BE2C (cell line): Measurements from ENCODE around the gene CPLX1.
"Not testable (repeated sequence)": the region's sequence is repeated elsewhere in the genome, so short reads cannot be mapped to it uniquely, and the experiment has no call there.

Experiments
- DNase-seq: peaks from one replicate; pipeline ENCODE4 v3.0.0-alpha.2; 2020
- H3K27me3 ChIP-seq: fragments of 250-450 bp; sonication (Bioruptor Pico); 2 replicates; pipeline ENCODE4 v1.5.1; 2020; ENCODE audit warnings: mild to moderate bottlenecking
- H3K36me3 ChIP-seq: fragments of 250-450 bp; sonication (Bioruptor Pico); 2 replicates; pipeline ENCODE4 v1.5.1; 2020; ENCODE audit warnings: mild to moderate bottlenecking
- H3K4me1 ChIP-seq: fragments of 250-450 bp; sonication (Bioruptor Pico); 2 replicates; pipeline ENCODE4 v1.5.1; 2020
- H3K4me3 ChIP-seq: 2 replicates; pipeline ENCODE4 v1.5.1; 2011; ENCODE audit warnings: low read depth, low read length
- H3K9me3 ChIP-seq: fragments of 250-450 bp; sonication (Bioruptor Pico); 2 replicates; pipeline ENCODE4 v1.5.1; 2020
- CTCF ChIP-seq: IDR thresholded peaks from 2 replicates; pipeline ENCODE4 v1.5.1; 2012; ENCODE audit warnings: mild to moderate bottlenecking, low read depth, low read length

The CPLX1 gene

DNA sequence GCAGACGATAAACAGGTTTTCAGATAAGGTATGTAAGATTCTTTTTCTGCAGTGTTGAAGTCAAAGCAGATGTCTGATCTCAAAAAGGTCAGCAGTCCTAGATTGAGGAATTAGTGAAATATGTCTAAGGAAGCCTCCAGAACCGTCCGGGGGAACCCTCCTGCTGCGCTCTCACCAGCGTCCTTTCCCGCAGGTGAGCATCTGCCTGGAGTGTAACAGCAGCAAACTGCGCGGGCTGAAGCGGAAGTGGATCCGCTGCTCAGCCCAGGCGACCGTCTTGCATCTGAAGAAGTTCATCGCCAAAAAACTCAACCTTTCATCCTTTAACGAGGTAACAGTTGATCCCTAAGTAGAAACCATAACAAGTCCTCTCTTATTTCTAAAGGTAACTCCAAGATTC, 64.8 kb downstream of the CPLX1 start:
- Histone ChIP-seq H3K27me3 (no peaks in the 10 kb centered on the region), H3K36me3 (peaks cover 65% of the 10 kb centered on the region), H3K9me3 (peaks cover 5% of the 10 kb centered on the region; the same call in 1 of the 2 replicates), H3K4me1 (no peaks in the 10 kb centered on the region), H3K4me3 (no peak overlapping the region)
- TF ChIP-seq CTCF, result no peak
- DNase-seq, result no peak

- Histone ChIP-seq H3K36me3 (peaks cover 60% of the 10 kb centered on the region), H3K27me3 (no peaks in the 10 kb centered on the region), H3K4me3 (no peak overlapping the region), H3K9me3 (peaks cover 5% of the 10 kb centered on the region; the same call in 1 of the 2 replicates), H3K4me1 (no peaks in the 10 kb centered on the region)
- no peak for DNase-seq
- TF ChIP-seq CTCF, result no peak
These were observed 65.3 kb downstream of the CPLX1 start for GRCh38 chr4:760616-761015.

DNA sequence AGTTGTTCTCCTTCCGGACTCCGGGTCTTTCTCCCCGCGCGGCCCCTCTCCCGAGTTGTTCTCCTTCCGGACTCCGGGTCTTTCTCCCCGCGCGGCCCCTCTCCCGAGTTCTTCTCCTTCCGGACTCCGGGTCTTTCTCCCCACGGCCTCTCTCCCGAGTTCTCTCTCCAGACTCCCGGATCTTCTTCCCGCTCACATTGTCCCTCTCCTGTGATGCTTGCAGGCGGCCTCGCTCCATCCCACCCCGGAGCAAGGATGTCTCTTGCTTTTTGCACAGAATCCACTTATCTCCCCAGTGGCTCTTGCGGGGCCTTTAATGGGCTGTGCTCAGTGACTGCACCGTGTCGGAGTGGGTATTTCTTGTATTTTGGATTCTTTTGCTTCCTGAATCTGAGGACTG, 66.1 kb downstream of the CPLX1 start:
- not testable (repeated sequence) for H3K4me1 ChIP-seq, H3K4me3 ChIP-seq, DNase-seq, H3K27me3 ChIP-seq, H3K9me3 ChIP-seq
- peaks cover 56% of the 10 kb centered on the region for H3K36me3 ChIP-seq

GRCh38 chr4:757111-757510, 68.8 kb downstream of the CPLX1 start:
- Histone ChIP-seq H3K9me3 (no peaks in the 10 kb centered on the region), H3K4me1 (0 out of 2 replicates have a peak, but pooled peaks cover under 1% of the 10 kb centered on the region), H3K27me3 (no peaks in the 10 kb centered on the region), H3K36me3 (peaks cover 44% of the 10 kb centered on the region), H3K4me3 (no peak overlapping the region)
- TF ChIP-seq CTCF, result no peak
- no peak for DNase-seq

GRCh38 chr4:754221-755120, 71.5 kb downstream of the CPLX1 start:
- Histone ChIP-seq H3K9me3 (no peaks in the 10 kb centered on the region), H3K4me3 (no peak overlapping the region), H3K27me3 (no peaks in the 10 kb centered on the region), H3K36me3 (peaks cover 30% of the 10 kb centered on the region), H3K4me1 (peaks cover 7% of the 10 kb centered on the region; the same call in 1 of the 2 replicates)
- no peak for TF ChIP-seq CTCF
- DNase-seq, result no peak

GRCh38 chr4:753186-753585, 72.7 kb downstream of the CPLX1 start:
- H3K9me3 ChIP-seq, H3K4me3 ChIP-seq, H3K4me1 ChIP-seq, DNase-seq, H3K27me3 ChIP-seq: not testable (repeated sequence)
- H3K36me3 ChIP-seq, result peaks cover 36% of the 10 kb centered on the region

DNA sequence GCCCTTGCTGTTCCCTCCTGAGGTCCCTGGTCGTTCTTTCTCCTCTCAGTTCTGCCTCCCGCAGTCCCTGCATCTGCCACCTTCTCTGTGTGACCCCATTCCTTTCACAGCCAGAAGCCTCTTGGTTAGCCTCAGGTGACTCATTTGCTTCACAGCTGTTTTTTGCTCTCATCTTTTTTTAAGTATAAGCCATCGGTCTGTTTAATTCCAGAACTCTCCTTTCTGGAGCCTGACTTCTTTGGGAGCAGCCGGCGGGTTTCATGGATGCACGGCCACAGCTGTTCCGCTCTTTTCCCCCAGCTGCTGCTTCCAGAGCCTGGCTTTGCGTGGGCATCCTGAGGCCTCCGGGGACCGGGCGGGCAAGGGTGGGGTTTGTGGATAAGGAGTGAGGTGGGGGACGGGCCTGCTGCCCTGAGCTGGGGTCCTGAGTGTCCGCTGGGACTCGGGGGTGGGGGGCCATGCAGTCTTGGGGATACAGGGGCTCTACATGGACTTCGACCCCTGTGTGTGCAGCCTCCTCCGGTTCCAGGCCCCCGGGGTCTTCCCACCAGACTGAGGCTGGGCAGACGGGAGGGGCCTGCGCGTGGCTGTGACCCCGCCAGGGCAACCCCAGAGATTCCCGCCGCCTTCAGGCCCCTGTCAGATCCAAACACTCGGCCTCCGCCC, 73.6 kb downstream of the CPLX1 start:
- H3K9me3 ChIP-seq, result no peaks in the 10 kb centered on the region
- H3K36me3 ChIP-seq, result peaks cover 40% of the 10 kb centered on the region
- no peaks in the 10 kb centered on the region for H3K27me3 ChIP-seq
- peaks cover 7% of the 10 kb centered on the region; the same call in 1 of the 2 replicates for H3K4me1 ChIP-seq
- H3K4me3 ChIP-seq, result no peak overlapping the region
- TF ChIP-seq CTCF, result no peak
- DNase-seq, result no peak
